Nephron progenitor cell (in vitro differentiated cells): ENCODE measurements around the gene DLG3.

Experiments used
- DNase-seq: peaks from one replicate; pipeline ENCODE4 v3.0.0; 2021
- H3K27ac Mint-ChIP-seq: 2 replicates; pipeline ENCODE4 v1.8.0; 2021; ENCODE audit warnings: mild to moderate bottlenecking, moderate library complexity, mixed read lengths
- H3K27me3 Mint-ChIP-seq: 2 replicates; pipeline ENCODE4 v1.8.0; 2021; ENCODE audit warnings: mild to moderate bottlenecking, low read depth, mixed read lengths; ENCODE audit not compliant: poor library complexity
- H3K36me3 Mint-ChIP-seq: 2 replicates; pipeline ENCODE4 v1.8.0; 2021; ENCODE audit warnings: low read depth, mixed read lengths
- H3K4me1 Mint-ChIP-seq: 2 replicates; pipeline ENCODE4 v1.8.0; 2021; ENCODE audit warnings: mixed read lengths
- H3K4me3 Mint-ChIP-seq: 2 replicates; pipeline ENCODE4 v1.8.0; 2021; ENCODE audit warnings: mild to moderate bottlenecking, moderate library complexity, mixed read lengths
- H3K9me3 Mint-ChIP-seq: 2 replicates; pipeline ENCODE4 v1.8.0; 2021; ENCODE audit warnings: mild to moderate bottlenecking, moderate library complexity, mixed read lengths
- TF ChIP-seq, protein P1 (sequence below): fragments of 200-600 bp; sonication (generic); IDR thresholded peaks from 2 replicates; pipeline ENCODE4 v1.5.0; 2021; ENCODE audit warnings: antibody characterized with exemption

DLG3 gene

DNA sequence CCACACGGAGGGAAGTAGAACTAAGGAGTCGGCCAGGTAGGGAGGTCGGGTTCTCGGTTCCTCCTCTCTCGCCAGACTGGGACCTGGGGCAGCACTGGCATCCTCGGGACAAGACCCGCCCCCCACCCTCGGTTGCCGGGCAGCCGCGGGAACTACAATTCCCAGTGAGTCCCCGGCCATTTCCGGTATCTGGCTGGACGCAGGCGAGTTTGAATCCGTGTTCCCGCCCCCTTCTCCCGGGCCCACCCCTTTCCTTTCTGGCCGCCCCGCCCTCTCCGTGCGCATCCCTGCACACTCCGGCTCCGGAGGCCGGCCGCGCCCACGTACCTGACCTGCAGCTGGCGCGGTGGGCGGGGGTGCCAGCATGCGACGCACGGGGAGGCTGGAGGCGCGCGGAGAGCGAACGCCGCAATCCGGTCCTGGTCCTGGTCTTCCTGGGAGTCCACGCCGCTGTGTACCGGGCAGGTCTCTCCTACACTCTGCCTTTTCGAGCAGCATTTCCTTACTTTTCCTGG is 10.2 kb upstream of the DLG3 start:
- H3K9me3 Mint-ChIP-seq, result peaks cover 37% of the 10 kb centered on the region
- H3K27ac Mint-ChIP-seq, result peak overlapping the region; percentile 96
- H3K36me3 Mint-ChIP-seq, result no peaks in the 10 kb centered on the region
- peak overlapping the region; percentile 92 for H3K4me3 Mint-ChIP-seq
- DNase-seq, result peak; percentile 89
- TF ChIP-seq, protein P1, sequence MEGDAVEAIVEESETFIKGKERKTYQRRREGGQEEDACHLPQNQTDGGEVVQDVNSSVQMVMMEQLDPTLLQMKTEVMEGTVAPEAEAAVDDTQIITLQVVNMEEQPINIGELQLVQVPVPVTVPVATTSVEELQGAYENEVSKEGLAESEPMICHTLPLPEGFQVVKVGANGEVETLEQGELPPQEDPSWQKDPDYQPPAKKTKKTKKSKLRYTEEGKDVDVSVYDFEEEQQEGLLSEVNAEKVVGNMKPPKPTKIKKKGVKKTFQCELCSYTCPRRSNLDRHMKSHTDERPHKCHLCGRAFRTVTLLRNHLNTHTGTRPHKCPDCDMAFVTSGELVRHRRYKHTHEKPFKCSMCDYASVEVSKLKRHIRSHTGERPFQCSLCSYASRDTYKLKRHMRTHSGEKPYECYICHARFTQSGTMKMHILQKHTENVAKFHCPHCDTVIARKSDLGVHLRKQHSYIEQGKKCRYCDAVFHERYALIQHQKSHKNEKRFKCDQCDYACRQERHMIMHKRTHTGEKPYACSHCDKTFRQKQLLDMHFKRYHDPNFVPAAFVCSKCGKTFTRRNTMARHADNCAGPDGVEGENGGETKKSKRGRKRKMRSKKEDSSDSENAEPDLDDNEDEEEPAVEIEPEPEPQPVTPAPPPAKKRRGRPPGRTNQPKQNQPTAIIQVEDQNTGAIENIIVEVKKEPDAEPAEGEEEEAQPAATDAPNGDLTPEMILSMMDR, result no peak
- peaks cover 18% of the 10 kb centered on the region for H3K4me1 Mint-ChIP-seq
- peaks cover 45% of the 10 kb centered on the region for H3K27me3 Mint-ChIP-seq

DNA sequence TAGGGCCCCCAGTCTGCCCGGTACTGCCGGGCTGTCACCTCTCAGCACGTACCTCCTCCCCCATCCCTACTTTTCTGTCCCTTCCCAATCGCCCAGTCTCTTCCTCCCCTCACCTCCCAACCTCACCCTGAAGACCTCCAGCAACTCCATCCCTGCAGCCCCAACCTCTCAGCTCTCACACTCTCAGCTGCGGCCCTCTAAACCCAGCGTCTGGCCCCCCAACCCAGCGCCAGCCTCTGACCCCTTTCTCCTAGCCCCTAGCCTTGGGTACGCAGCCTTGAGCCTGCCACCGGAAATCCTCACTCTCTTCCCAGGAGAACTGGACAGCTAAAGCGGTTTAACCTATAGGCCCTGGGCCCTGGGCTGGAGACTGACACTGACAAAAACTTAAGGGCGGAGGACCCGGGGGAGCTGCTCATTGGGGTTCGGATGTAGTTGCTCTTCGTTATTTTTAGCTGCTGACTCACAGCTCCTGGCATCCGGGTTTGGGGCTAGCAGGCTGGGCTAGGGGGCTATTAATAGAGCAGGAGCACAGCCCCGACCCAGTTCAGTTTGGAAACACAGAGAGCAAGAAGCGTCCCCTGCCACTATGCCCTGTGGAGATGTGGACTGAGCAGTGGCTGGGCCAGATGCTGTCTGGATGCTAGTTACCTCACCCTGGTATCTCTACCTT is 9.6 kb upstream of the DLG3 start:
- Mint-ChIP-seq H3K36me3 (no peaks in the 10 kb centered on the region), H3K4me1 (peaks cover 18% of the 10 kb centered on the region), H3K27ac (no peak overlapping the region), H3K9me3 (peaks cover 41% of the 10 kb centered on the region), H3K27me3 (peaks cover 50% of the 10 kb centered on the region), H3K4me3 (peak overlapping the region; percentile 92)
- no peak for DNase-seq
- TF ChIP-seq, protein P1, result no peak

GRCh38 chrX:70436343-70436742 is 8.3 kb upstream of the DLG3 start:
- Mint-ChIP-seq H3K4me1 (peaks cover 18% of the 10 kb centered on the region), H3K27ac (no peak overlapping the region), H3K27me3 (peaks cover 61% of the 10 kb centered on the region), H3K4me3 (peak overlapping the region; percentile 58), H3K9me3 (peaks cover 53% of the 10 kb centered on the region), H3K36me3 (no peaks in the 10 kb centered on the region)
- peak; percentile 45 for DNase-seq
- TF ChIP-seq, protein P1, result peak; percentile 7

- Mint-ChIP-seq H3K4me1 (peaks cover 18% of the 10 kb centered on the region), H3K4me3 (no peak overlapping the region), H3K27me3 (peaks cover 66% of the 10 kb centered on the region), H3K36me3 (no peaks in the 10 kb centered on the region), H3K27ac (no peak overlapping the region), H3K9me3 (peaks cover 59% of the 10 kb centered on the region)
- TF ChIP-seq, protein P1, result no peak
- no peak for DNase-seq
Measured at GRCh38 chrX:70437011-70437410, 7.6 kb upstream of the DLG3 start.

- no peak for DNase-seq
- H3K9me3 Mint-ChIP-seq, result peaks cover 53% of the 10 kb centered on the region
- peaks cover 16% of the 10 kb centered on the region for H3K4me1 Mint-ChIP-seq
- TF ChIP-seq, protein P1, result no peak
- H3K4me3 Mint-ChIP-seq, result no peak overlapping the region
- no peak overlapping the region for H3K27ac Mint-ChIP-seq
- peaks cover 77% of the 10 kb centered on the region for H3K27me3 Mint-ChIP-seq
- H3K36me3 Mint-ChIP-seq, result no peaks in the 10 kb centered on the region
Measured at GRCh38 chrX:70437921-70438665, 6.5 kb upstream of the DLG3 start.
